Progenitor cell of endocrine pancreas (in vitro differentiated cells): Measurements from ENCODE around the gene BCL2L1. TPM values are rescaled to one million over a fixed set of nuclear protein-coding genes. Genes with fewer than 3 reads are reported as not detected.
"Not testable (repeated sequence)": the region's sequence is repeated elsewhere in the genome, so short reads cannot be mapped to it uniquely, and the experiment has no call there.

Experiments
- DNase-seq: peaks from one replicate; pipeline ENCODE4 v3.0.0; 2021; ENCODE audit warnings: low spot score; ENCODE audit not compliant: unreplicated experiment
- H3K27ac Mint-ChIP-seq: 2 replicates; pipeline ENCODE4 v1.8.0; 2021; ENCODE audit warnings: mild to moderate bottlenecking, moderate library complexity, mixed read lengths
- H3K27me3 Mint-ChIP-seq: 2 replicates; pipeline ENCODE4 v1.8.0; 2021; ENCODE audit warnings: mixed read lengths
- H3K36me3 Mint-ChIP-seq: 2 replicates; pipeline ENCODE4 v1.8.0; 2022; ENCODE audit warnings: mixed read lengths; ENCODE audit not compliant: insufficient read depth
- H3K4me1 Mint-ChIP-seq: 2 replicates; pipeline ENCODE4 v1.8.0; 2021; ENCODE audit warnings: low read depth, mixed read lengths
- H3K4me3 Mint-ChIP-seq: 2 replicates; pipeline ENCODE4 v1.8.0; 2021; ENCODE audit warnings: low read depth, mild to moderate bottlenecking, moderate library complexity, mixed read lengths
- H3K9me3 Mint-ChIP-seq: 2 replicates; pipeline ENCODE4 v1.8.0; 2021; ENCODE audit warnings: low read depth, mixed read lengths
- total RNA-seq: library from RNA; stranded (reverse); gene quantifications from 2 replicates; pipeline ENCODE4 v1.2.1, GENCODE V29; 2021
- TF ChIP-seq, protein P1 (sequence below): fragments of 200-600 bp; sonication (generic); IDR thresholded peaks from one replicate; pipeline ENCODE4 v1.5.0; 2021; ENCODE audit warnings: antibody characterized with exemption, mild to moderate bottlenecking; ENCODE audit not compliant: unreplicated experiment

The BCL2L1 gene
- total RNA-seq, 1 donor from 2014 or later = 130 TPM

GRCh38 chr20:31630187-31630790 is 92.4 kb downstream of the BCL2L1 start:
- no peaks in the 10 kb centered on the region for H3K4me1 Mint-ChIP-seq
- no peak for DNase-seq
- H3K36me3 Mint-ChIP-seq = no peaks in the 10 kb centered on the region
- no peak overlapping the region for H3K27ac Mint-ChIP-seq
- H3K27me3 Mint-ChIP-seq = no peaks in the 10 kb centered on the region
- H3K9me3 Mint-ChIP-seq = peaks cover 3% of the 10 kb centered on the region
- TF ChIP-seq, protein P1, sequence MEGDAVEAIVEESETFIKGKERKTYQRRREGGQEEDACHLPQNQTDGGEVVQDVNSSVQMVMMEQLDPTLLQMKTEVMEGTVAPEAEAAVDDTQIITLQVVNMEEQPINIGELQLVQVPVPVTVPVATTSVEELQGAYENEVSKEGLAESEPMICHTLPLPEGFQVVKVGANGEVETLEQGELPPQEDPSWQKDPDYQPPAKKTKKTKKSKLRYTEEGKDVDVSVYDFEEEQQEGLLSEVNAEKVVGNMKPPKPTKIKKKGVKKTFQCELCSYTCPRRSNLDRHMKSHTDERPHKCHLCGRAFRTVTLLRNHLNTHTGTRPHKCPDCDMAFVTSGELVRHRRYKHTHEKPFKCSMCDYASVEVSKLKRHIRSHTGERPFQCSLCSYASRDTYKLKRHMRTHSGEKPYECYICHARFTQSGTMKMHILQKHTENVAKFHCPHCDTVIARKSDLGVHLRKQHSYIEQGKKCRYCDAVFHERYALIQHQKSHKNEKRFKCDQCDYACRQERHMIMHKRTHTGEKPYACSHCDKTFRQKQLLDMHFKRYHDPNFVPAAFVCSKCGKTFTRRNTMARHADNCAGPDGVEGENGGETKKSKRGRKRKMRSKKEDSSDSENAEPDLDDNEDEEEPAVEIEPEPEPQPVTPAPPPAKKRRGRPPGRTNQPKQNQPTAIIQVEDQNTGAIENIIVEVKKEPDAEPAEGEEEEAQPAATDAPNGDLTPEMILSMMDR = no peak
- H3K4me3 Mint-ChIP-seq = no peak overlapping the region

DNA sequence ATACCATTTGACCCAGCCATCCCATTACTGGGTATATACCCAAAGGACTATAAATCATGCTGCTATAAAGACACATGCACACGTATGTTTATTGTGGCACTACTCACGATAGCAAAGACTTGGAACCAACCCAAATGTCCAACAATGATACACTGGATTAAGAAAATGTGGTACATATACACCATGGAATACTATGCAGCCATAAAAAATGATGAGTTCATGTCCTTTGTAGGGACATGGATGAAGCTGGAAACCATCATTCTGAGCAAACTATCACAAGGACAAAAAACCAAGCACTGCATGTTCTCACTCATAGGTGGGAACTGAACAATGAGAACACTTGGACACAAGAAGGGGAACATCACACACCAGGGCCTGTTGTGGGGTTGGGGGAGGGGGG is 94.6 kb downstream of the BCL2L1 start:
- H3K4me3 Mint-ChIP-seq, H3K27ac Mint-ChIP-seq, H3K27me3 Mint-ChIP-seq, DNase-seq, H3K9me3 Mint-ChIP-seq, H3K4me1 Mint-ChIP-seq, H3K36me3 Mint-ChIP-seq: not testable (repeated sequence)

DNA sequence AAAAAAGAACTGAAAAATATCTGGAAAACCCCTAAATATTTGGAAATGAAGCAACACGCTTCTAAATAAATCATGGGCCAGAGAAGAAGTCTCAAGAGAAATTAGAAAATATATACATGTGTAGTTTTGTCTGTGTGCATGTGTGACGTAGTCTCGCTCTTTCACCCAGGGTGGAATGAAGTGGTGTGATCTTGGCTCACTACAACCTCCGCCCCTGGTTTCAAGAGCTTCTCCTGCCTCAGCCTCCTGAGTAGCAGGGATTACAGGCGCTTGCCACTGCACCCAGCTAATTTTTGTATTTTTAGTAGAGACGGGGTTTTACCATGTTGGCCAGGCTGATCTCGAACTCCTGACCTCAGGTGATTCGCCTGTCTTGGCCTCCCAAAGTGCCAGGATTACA is 96.1 kb downstream of the BCL2L1 start:
- not testable (repeated sequence) for H3K27me3 Mint-ChIP-seq, DNase-seq, H3K4me1 Mint-ChIP-seq, H3K9me3 Mint-ChIP-seq, H3K27ac Mint-ChIP-seq, H3K36me3 Mint-ChIP-seq, H3K4me3 Mint-ChIP-seq

DNA sequence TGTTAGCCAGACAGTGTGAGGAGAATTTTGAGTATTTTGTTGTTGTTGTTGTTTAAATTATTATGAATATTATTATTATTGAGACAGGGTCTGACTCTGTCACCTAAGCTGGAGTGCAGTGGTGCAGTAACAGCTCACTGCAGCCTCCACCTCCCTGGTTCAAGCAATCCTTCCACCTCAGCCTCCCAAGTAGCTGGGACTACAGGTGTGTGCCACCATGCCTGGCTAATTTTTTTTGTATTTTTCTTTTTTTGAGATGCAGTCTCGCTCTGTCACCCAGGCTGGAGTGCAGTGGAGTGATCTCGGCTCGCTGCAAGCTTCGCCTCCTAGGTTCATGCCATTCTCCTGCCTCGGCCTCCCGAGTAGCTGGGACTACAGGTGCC is 99.6 kb downstream of the BCL2L1 start:
- H3K27me3 Mint-ChIP-seq, H3K36me3 Mint-ChIP-seq, H3K9me3 Mint-ChIP-seq, DNase-seq, H3K27ac Mint-ChIP-seq, H3K4me3 Mint-ChIP-seq, H3K4me1 Mint-ChIP-seq: not testable (repeated sequence)

DNA sequence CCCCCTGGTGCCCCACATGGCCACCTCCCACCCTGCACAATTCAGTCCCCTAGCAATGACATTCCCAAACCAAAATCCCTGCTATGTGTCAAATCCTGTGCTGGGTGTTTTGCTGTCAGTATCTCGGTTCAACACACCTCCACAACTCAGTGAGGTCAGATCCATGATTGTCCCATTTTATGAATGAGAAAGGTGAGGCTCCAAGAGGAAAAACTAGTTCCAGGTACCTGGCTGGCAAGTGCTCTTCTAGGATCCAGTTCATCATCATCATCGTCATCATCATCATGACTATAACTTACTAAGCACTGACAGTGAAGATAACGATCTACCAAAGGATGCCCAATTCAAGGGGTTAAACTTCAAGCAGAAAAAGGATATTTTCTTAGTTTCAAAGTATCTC is 102.4 kb downstream of the BCL2L1 start:
- H3K4me3 Mint-ChIP-seq = no peak overlapping the region
- no peak for DNase-seq
- no peaks in the 10 kb centered on the region for H3K36me3 Mint-ChIP-seq
- no peaks in the 10 kb centered on the region for H3K9me3 Mint-ChIP-seq
- TF ChIP-seq, protein P1 = no peak
- peak overlapping the region; percentile 53 for H3K27ac Mint-ChIP-seq
- H3K4me1 Mint-ChIP-seq = peaks cover 2% of the 10 kb centered on the region
- no peaks in the 10 kb centered on the region for H3K27me3 Mint-ChIP-seq

DNA sequence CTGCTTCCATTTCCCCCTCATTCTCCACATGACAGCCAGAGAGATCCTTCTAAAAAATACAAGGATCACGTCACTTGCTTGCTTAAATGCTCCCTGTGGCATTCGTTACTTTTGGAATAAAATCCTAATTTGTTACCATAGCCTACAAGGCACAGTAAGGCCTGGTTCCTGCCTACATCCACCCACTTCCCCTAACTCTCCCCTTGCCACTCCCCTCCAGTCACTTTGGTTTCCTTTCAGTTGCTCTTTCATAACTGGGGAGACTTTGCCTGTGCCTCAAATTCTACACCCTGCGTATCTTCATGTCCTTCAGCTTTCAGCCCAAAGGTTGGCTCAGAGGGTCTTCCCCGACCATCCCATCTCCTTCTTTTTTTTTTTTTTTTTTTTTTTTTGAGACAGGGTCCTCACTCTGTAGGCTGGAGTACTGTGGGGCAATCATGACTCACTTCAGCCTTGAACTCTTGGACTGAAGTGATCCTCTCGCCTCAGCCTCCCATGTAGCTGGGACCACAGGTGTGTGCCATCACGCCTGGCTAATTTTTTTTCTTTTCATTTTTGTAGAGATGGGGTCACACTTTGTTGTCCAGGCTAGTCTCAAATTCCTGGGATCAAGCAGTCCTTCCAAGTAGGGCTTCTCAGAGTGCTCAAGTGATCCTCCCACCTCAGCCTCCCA is 105.1 kb downstream of the BCL2L1 start:
- no peaks in the 10 kb centered on the region for H3K36me3 Mint-ChIP-seq
- DNase-seq = no peak
- no peaks in the 10 kb centered on the region for H3K9me3 Mint-ChIP-seq
- H3K4me1 Mint-ChIP-seq = peaks cover 2% of the 10 kb centered on the region
- no peaks in the 10 kb centered on the region for H3K27me3 Mint-ChIP-seq
- H3K4me3 Mint-ChIP-seq = no peak overlapping the region
- TF ChIP-seq, protein P1 = no peak
- H3K27ac Mint-ChIP-seq = no peak overlapping the region

GRCh38 chr20:31615416-31615815 is 107.3 kb downstream of the BCL2L1 start:
- H3K27ac Mint-ChIP-seq = no peak overlapping the region
- no peaks in the 10 kb centered on the region for H3K36me3 Mint-ChIP-seq
- DNase-seq = no peak
- TF ChIP-seq, protein P1 = no peak
- H3K27me3 Mint-ChIP-seq = no peaks in the 10 kb centered on the region
- no peak overlapping the region for H3K4me3 Mint-ChIP-seq
- H3K9me3 Mint-ChIP-seq = no peaks in the 10 kb centered on the region
- peaks cover 13% of the 10 kb centered on the region for H3K4me1 Mint-ChIP-seq
